Bronchial epithelial cell (primary cell): ENCODE measurements around the gene LARGE2. TPM values are rescaled to one million over a fixed set of nuclear protein-coding genes. Genes with fewer than 3 reads are reported as not detected.
A peak's percentile ranks its signal among the peaks of the same experiment; 100 is the strongest.

Experiments used
- DNase-seq: peaks from one replicate; pipeline ENCODE4 v3.0.0-alpha.2; 2010; ENCODE audit warnings: low read depth
- FAIRE-seq: peaks from 2 replicates; lab custom pipeline; 2011; peaks lifted over from hg19 to GRCh38; lab: Jason Lieb, UNC
- H3K27me3 ChIP-seq: 2 replicates; pipeline ENCODE4 v1.5.1; 2011; ENCODE audit warnings: low read length; ENCODE audit not compliant: control insufficient read depth, insufficient read depth
- H3K36me3 ChIP-seq: 2 replicates; pipeline ENCODE4 v1.5.1; 2011; ENCODE audit warnings: low read length; ENCODE audit not compliant: control insufficient read depth, insufficient read depth
- H3K4me3 ChIP-seq: 2 replicates; pipeline ENCODE4 v1.5.1; 2011; ENCODE audit warnings: mild to moderate bottlenecking, low read depth, low read length, control low read depth
- total RNA-seq: library from RNA; depleted of rRNA; stranded (reverse); fragments of >200 nt; gene quantifications from 2 replicates; pipeline ENCODE4 v1.2.1, GENCODE V29; 2014
- TF ChIP-seq, protein P1 (sequence below): IDR thresholded peaks from 2 replicates; pipeline ENCODE4 v1.5.1; 2011; ENCODE audit warnings: mild to moderate bottlenecking, moderate library complexity, low read length, control low read depth, inconsistent platforms; ENCODE audit not compliant: insufficient read depth, severe bottlenecking

LARGE2 gene
- total RNA-seq, 1 donor from 2014 or later = 4.5 TPM

DNA sequence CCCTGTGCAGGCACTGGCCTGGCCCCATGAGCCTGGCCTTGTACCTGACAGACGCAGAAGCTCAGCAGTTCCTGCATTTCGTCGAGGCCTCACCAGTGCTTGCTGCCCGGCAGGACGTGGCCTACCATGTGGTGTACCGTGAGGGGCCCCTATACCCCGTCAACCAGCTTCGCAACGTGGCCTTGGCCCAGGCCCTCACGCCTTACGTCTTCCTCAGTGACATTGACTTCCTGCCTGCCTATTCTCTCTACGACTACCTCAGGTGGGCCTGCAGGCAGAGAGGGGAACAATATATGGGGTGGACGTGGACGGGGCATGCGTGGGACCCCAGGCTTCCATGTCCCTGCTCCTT is 4.9 kb downstream of the LARGE2 start:
- no peak overlapping the region for H3K4me3 ChIP-seq
- no peak for FAIRE-seq
- TF ChIP-seq, protein P1, sequence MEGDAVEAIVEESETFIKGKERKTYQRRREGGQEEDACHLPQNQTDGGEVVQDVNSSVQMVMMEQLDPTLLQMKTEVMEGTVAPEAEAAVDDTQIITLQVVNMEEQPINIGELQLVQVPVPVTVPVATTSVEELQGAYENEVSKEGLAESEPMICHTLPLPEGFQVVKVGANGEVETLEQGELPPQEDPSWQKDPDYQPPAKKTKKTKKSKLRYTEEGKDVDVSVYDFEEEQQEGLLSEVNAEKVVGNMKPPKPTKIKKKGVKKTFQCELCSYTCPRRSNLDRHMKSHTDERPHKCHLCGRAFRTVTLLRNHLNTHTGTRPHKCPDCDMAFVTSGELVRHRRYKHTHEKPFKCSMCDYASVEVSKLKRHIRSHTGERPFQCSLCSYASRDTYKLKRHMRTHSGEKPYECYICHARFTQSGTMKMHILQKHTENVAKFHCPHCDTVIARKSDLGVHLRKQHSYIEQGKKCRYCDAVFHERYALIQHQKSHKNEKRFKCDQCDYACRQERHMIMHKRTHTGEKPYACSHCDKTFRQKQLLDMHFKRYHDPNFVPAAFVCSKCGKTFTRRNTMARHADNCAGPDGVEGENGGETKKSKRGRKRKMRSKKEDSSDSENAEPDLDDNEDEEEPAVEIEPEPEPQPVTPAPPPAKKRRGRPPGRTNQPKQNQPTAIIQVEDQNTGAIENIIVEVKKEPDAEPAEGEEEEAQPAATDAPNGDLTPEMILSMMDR = no peak
- DNase-seq = no peak
- H3K36me3 ChIP-seq = no peaks in the 10 kb centered on the region
- no peaks in the 10 kb centered on the region for H3K27me3 ChIP-seq

DNA sequence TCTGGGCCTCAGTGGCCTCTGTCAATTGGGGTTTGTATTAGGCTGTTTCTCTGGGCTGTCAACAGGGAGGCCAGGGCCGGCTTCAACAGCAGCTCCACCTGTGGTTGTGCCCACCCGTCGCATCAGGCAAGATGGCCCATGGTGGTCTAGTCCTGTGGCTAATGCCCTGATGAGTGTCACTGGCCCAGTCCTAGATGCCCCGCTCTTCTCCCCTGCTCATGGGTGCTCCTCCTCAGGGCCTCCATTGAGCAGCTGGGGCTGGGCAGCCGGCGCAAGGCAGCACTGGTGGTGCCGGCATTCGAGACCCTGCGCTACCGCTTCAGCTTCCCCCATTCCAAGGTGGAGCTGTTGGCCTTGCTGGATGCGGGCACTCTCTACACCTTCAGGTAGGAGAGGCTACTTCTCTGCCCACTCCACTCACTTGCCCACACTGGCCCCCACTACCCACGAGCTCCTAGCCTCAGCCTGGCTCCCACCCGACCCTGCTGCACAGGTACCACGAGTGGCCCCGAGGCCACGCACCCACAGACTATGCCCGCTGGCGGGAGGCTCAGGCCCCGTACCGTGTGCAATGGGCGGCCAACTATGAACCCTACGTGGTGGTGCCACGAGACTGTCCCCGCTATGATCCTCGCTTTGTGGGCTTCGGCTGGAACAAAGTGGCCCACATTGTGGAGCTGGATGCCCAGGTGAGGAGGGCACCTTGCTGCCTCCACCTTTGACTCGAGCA is 5.4 kb downstream of the LARGE2 start:
- TF ChIP-seq, protein P1 = no peak
- Histone ChIP-seq H3K36me3 (no peaks in the 10 kb centered on the region), H3K4me3 (no peak overlapping the region), H3K27me3 (no peaks in the 10 kb centered on the region)
- DNase-seq = no peak
- FAIRE-seq = no peak

DNA sequence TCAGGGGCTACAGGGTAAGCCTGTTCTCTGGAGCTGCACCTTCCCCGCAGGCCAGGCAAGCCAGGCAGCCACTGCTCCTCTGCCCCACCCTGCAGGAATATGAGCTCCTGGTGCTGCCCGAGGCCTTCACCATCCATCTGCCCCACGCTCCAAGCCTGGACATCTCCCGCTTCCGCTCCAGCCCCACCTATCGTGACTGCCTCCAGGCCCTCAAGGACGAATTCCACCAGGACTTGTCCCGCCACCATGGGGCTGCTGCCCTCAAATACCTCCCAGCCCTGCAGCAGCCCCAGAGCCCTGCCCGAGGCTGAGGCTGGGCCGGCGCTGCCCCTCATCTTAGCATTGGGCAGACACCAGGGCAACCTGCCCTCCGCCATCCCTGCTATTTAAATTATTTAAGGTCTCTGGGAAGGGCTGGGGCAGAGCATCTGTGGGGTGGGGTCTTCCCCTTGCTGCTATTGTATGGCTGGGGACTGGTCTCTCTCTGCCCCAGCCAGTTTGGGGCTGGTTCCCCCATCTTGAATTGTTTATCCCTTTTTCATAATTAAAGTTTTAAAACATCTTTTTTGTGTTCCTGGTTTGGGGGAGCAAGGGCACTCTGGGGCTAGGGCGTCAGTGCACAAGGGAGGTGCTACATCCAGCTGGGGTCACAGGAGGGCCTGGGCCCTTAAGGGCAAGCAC is 6.2 kb downstream of the LARGE2 start:
- Histone ChIP-seq H3K36me3 (no peaks in the 10 kb centered on the region), H3K4me3 (no peak overlapping the region), H3K27me3 (no peaks in the 10 kb centered on the region)
- DNase-seq (no peak), FAIRE-seq (no peak)
- TF ChIP-seq, protein P1 = no peak

DNA sequence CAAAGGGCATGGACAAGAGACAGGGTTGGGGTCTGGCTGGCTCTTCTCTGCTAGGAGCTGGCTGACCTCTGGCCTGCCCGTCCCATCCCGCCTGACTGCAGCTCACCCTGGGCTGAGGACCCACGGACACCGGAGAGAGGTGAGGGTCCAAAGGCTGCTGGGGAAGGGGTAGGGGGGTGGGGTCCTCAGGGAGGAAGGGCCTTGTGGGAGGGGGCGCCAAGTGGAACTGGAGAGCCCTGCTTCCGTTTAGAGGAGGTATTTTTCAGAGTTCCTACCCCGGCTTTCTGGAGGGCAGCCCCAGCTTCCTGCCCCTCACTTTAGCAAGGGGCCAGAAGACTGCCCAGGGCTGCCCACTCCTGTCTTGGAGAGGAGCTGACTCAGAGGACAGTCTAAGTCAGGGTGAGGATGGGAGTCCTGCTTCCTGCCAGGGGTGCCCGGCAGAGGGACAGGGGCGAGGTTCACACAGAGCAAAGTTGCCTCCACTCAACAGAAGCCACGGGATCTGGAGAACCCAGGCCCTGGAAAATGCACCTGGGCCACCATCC is 7.1 kb downstream of the LARGE2 start:
- Histone ChIP-seq H3K4me3 (no peak overlapping the region), H3K27me3 (no peaks in the 10 kb centered on the region), H3K36me3 (peaks cover 1% of the 10 kb centered on the region)
- no peak for FAIRE-seq
- peak; percentile 53 for DNase-seq
- TF ChIP-seq, protein P1 = no peak

DNA sequence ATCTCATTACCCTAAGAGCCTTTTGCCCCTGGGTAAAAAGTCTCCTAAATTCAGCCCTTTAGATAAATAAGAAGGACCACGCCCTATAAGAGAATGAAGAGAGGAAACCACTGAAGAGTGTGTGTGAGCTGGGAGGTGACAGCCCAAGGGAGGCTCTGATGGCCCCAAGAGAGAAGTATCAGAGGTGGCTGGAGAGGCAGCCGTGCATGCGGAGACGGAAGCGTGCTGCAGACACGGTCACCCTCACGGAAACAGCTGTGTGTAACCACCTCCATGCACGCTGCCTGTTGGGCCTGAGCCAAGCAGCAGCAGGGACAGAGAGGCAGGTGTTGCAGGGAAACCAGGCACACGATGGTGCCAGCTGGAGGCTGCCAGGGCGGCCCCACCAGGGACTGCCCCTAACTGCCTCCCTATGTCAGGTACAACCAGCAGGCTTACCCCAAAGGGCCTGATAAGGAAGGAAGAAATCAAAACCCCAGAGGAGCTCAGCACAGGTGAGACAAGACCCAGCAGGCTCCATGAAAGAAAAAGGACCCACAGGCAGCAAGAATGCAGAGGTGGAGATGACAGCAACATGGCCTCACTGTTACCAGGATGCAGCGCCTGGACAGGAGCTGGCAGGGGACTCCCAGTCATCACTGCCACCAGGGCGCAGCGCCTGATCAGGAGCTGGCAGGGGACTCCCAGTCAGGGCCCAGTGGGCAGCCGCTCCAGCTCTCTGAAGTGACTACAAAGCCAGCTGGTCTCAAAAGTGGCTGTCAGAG is 7.8 kb downstream of the LARGE2 start:
- Histone ChIP-seq H3K4me3 (no peak overlapping the region), H3K36me3 (peaks cover 3% of the 10 kb centered on the region), H3K27me3 (no peaks in the 10 kb centered on the region)
- DNase-seq (peak; percentile 53), FAIRE-seq (peak; percentile 60)
- TF ChIP-seq, protein P1 = no peak
